Suppressor macrophage treated with lipopolysaccharide for 4 hours (primary cell): ENCODE results near the gene LTO1.

Experiments
- DNase-seq: peaks from one replicate; pipeline ENCODE4 v3.0.0-alpha.2; 2020

Gene LTO1

GRCh38 chr11:69674267-69674885 is 777 bp downstream of the LTO1 start:
- DNase-seq: peak; percentile 58

DNA sequence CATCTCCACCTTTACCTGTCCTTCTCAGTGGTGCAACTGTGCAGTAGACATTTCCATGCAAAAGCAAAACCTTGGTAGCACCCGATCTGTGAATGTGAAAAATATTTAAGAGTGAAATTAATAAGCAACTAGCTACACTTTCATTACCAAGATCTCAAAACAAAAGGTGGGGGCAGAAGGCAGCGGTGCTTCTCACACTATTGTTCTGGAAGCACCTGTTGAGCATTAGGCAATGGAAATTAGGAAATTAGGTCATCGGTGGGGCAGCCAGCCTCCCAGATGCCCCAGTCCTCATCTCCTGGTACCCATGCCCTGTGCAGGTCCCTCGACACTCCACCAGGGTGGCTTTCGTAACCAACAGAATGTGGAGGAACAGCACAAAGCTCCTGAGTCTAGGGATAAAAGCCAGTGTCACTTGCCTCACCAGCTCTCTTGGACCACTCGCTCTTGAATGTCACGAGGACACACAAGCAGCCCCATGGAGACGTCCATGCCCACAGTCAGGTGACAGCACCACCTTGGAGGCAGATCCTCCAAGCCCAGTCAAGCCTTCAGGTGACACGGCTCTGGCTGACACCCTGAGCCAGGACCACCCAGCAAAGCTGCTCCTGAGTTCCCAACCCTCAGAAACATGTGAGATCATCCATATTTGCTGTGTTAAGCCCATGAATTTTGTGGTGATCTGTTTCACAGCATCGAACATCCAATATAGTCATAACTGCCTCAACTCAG is 3.3 kb downstream of the LTO1 start:
- no peak for DNase-seq

GRCh38 chr11:69670158-69670845 is 4.9 kb downstream of the LTO1 start:
- peak; percentile 76 for DNase-seq

GRCh38 chr11:69669486-69669885 is 5.7 kb downstream of the LTO1 start:
- no peak for DNase-seq

DNA sequence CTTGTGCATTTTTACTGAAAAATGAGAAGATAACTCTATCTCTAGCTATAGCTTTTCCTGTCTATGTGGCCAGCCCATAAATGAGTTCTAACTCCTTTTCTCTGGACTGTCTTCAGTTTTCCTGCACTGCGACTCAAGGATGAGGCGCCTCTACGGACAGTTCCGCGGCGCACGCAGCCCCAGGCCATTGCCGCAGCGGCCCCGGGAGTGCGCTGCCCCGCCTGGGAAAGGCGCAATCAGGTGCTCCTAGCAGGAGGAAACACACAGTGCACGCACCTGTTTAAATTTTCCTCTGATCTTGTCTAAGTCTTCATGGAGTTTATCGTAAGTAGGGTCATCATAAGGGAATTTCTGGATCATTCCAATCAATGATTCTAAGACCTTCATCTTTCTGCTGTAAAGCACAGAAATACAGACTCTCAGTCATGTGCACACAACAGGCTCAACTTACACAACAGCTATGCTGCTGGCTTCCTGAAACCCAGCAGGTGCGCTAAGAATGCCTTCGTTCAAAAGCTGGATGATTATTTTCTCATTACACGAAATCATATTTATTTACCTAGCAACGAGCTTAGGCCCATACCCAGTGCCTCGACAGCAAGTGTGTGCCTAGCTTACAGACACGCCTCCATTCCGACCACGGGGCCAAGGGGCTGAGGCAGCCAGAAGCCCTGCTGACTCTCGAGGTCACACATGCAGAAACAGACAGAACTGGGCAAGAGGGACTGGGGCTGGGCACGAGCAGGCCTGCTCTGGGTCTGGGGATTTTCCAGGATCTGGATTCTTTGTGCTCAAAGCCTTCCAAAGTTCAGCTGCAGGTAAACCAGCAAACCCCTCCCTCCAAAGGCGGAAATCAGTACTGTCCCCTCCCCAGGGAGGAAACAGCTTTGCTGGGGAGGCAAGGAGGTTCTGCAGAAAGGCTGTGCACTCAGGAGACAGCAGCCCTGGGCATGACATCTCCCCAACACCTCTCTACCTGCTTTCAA is 7.2 kb downstream of the LTO1 start:
- no peak for DNase-seq

GRCh38 chr11:69666752-69667536 is 8.2 kb downstream of the LTO1 start:
- DNase-seq: no peak

GRCh38 chr11:69666261-69666660 is 8.9 kb downstream of the LTO1 start:
- DNase-seq: no peak

DNA sequence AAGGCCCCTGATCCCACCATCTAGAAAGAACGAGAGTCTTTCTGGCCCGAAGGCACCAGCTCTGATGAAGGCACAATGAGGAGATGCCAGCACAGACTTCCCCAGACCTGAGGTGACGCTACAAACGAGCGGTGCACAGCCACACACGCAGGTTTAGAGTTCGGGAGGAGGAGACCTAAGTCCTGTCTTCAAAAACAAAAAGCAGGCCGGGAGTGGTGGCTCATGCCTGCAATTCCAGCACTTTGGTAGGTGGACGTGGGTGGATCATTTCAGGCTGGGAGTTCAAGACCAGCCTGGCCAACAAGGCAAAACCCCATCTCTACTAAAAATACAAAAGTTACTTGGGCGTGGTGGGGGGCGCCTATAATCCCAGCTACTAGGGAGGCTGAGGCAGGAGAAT is 9.5 kb downstream of the LTO1 start:
- DNase-seq: no peak

DNA sequence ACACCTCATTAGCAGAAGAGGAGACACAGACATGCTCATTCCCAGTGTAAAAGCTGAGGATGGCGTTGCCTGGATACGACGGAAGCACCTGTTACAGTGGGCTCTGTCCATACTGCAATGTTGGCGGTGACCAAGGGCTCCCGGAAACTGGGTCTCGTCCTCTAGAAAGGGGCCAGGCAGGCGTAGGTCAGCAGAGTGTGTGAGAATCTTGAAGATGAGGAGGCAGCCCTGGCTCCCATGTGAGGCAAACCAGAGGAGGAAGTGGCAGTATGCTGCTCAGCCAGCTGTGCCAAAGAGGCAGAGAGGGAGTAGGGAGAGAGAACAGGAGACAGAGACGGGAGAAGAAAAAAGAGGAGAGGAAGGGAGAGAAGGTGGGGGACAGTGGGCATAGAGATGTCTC is 10.3 kb downstream of the LTO1 start:
- no peak for DNase-seq

- no peak for DNase-seq
These were observed 10.9 kb downstream of the LTO1 start for GRCh38 chr11:69664103-69664775.

DNA sequence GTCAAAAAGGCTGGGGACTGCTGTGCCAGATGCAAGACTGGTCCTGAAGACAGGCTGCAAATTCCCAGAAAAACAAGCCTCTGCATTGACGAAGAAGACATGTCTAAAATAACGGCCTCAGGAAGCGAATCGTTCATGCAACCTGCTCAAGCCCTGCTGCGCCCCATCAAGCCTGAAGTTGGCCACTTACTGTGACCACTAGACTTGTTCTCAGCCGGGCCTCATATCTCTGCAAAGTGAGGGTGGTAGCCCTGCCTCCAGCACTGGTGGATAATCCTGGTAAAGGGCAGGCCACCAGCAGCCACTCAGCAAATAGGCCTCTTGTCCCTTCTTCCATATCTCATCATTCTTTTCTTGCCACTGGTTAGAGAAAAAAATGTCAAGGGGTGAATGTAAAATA is 11.8 kb downstream of the LTO1 start:
- no peak for DNase-seq

- no peak for DNase-seq
These were observed 12.3 kb downstream of the LTO1 start for GRCh38 chr11:69662806-69663205.

DNA sequence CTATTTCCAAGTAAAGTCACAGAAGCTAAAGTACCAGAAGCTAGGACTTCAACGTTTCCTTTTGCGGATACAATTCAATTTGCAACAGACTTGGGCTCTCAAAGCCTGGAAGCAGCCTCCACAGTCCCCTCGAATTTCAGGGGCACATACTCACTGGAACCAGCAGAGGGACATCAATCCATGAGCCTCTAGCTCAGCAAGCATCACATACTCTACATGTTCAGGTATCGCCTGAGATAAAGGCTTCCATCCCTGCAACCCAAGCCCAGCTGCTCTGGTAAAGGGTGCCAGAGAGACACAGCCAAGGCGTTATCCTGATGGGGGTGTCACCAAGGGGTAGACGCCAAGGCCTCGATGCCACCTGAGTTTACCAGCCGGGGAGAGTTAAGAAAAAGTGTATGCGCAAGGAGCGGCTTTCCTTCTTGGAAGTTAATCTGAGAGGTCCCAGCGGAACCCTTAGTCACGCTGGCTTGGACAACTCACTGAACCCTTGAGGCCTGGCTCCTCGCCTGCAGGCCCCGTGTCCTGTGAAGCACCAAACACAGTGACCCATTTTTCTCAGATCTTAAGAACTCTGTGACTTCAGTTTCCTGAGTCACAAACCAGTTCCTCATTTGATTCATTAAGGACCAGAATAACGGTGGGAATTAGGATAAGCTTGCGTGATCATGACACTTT is 13.0 kb downstream of the LTO1 start:
- DNase-seq: peak; percentile 40

GRCh38 chr11:69661413-69661715 is 13.8 kb downstream of the LTO1 start:
- DNase-seq: no peak

GRCh38 chr11:69660001-69660500 is 15.1 kb downstream of the LTO1 start:
- DNase-seq: no peak

GRCh38 chr11:69659591-69659990 is 15.6 kb downstream of the LTO1 start:
- DNase-seq: no peak

GRCh38 chr11:69658626-69659450 is 16.3 kb downstream of the LTO1 start:
- DNase-seq: no peak

DNA sequence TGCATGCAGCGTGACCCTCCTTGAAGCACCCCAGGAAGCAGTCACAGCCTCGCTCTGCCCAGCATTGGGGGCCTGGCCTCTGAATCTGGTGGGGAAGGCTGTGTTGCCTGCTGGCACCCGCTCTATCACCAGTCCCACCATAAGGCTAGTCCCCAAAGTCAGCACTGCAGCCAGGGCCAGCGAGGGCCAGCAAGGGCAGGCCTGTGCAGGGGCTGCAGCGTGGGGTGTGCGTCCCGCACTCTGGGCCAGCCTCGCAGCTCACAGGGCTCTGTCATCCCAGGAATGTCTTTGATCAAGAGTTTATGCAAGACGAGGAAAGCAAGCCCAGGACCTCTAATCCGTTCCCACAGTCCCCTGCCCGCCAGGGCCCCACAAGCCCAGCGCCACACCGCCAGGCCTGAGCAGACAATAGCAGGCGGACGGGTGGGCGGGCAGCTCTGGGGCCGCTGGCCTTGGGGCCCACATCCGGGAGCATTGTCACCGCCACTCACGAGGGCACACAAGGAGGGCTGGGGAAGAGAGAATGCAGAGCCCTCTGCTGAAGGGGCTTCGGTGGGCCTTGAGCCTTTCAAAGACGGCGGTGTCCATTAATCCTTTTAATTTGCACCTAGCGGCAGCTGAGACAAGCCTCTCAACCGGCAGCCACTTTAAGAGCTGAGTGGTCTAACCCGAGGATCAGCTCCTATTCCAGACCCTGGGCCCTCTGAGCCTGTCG is 17.1 kb downstream of the LTO1 start:
- DNase-seq: no peak

DNA sequence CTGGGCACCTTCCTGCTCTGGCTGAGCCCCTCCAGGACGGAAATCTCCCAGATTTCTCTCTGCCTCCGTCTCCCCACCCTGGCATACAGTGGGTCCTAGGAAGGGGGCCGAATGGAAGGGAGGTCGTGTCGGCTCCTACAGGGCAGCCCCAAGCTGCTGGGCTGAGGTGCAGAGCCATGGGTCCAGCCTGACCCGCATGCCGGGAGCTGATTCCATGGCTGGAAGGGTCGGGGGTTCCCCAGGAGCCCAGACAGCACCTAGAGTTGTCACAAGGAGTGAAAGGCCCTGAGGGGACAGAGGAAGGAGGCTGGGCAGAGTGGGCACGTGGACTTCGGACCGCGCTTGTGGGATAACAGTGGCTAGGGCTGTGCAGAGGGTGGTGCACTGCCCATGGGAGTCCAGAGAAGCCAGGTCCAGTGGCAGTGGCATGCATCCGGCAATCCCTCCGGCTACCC is 17.7 kb downstream of the LTO1 start:
- DNase-seq: no peak
